Coronary artery (tissue), 2 donors: ENCODE data around the gene UNC119B.
A peak's percentile ranks its signal among the peaks of the same experiment; 100 is the strongest.

Source experiments
- DNase-seq: peaks from one replicate; pipeline ENCODE4 v3.0.0-alpha.2; 2017; ENCODE audit warnings: low spot score
- H3K27ac ChIP-seq, 2 donors: fragments of 200-600 bp; sonication (generic); one replicate each; pipeline ENCODE4 v1.5.1; 2016 to 2019
- H3K4me3 ChIP-seq: fragments of 200-600 bp; sonication (generic); 2 replicates; pipeline ENCODE4 v1.5.1; 2016; ENCODE audit warnings: mild to moderate bottlenecking, moderate library complexity
- CTCF ChIP-seq: fragments of 200-600 bp; sonication (generic); IDR thresholded peaks from one replicate; pipeline ENCODE4 v1.5.1; 2019; ENCODE audit warnings: antibody characterized with exemption

UNC119B gene

GRCh38 chr12:120719496-120720233, 9.4 kb downstream of the UNC119B start:
- no peak overlapping the region for H3K4me3 ChIP-seq
- H3K27ac ChIP-seq, result peak overlapping the region; percentile 56 to 75
- no peak for TF ChIP-seq CTCF
- DNase-seq, result no peak

- no peak overlapping the region for H3K4me3 ChIP-seq
- TF ChIP-seq CTCF, result no peak
- DNase-seq, result no peak
- H3K27ac ChIP-seq, result peak overlapping the region; percentile 56 to 75
Observed at GRCh38 chr12:120720234-120720986, 10.2 kb downstream of the UNC119B start.

GRCh38 chr12:120720987-120721801, 10.9 kb downstream of the UNC119B start:
- no peak for TF ChIP-seq CTCF
- peak overlapping the region; percentile 56 to 75 for H3K27ac ChIP-seq
- no peak overlapping the region for H3K4me3 ChIP-seq
- no peak for DNase-seq

GRCh38 chr12:120721866-120722265, 11.6 kb downstream of the UNC119B start:
- no peak overlapping the region for H3K4me3 ChIP-seq
- no peak for DNase-seq
- H3K27ac ChIP-seq, result peak overlapping the region in 1 of 2 donors; percentile 75
- TF ChIP-seq CTCF, result no peak

GRCh38 chr12:120722784-120723183, 12.5 kb downstream of the UNC119B start:
- no peak for TF ChIP-seq CTCF
- Histone ChIP-seq H3K4me3 (no peak overlapping the region), H3K27ac (no peak overlapping the region)
- no peak for DNase-seq

- Histone ChIP-seq H3K27ac (no peak overlapping the region), H3K4me3 (no peak overlapping the region)
- no peak for DNase-seq
- no peak for TF ChIP-seq CTCF
Observed at GRCh38 chr12:120724720-120725119, 14.5 kb downstream of the UNC119B start.
